NCI-H1092 treated with DMSO at 0.1 percent for 48 hours (cell line): Measurements from ENCODE around the gene FAM118B.

Experiments used
- DNase-seq: peaks from one replicate; lab custom pipeline; 2025; lab: John Stamatoyannopoulos, UW

Gene FAM118B

GRCh38 chr11:126211236-126212088, at the start of gene FAM118B, which contains the start of gene RPUSD4:
Gene FAM118B, plus strand, starts transcription at chr11:126211782. Its CDS starts 23,220 bp downstream, at chr11:126235002.
Gene RPUSD4, minus strand, starts transcription at chr11:126211650. Its CDS starts 12 bp downstream, at chr11:126211638.
- DNase-seq = peak; percentile 98

DNA sequence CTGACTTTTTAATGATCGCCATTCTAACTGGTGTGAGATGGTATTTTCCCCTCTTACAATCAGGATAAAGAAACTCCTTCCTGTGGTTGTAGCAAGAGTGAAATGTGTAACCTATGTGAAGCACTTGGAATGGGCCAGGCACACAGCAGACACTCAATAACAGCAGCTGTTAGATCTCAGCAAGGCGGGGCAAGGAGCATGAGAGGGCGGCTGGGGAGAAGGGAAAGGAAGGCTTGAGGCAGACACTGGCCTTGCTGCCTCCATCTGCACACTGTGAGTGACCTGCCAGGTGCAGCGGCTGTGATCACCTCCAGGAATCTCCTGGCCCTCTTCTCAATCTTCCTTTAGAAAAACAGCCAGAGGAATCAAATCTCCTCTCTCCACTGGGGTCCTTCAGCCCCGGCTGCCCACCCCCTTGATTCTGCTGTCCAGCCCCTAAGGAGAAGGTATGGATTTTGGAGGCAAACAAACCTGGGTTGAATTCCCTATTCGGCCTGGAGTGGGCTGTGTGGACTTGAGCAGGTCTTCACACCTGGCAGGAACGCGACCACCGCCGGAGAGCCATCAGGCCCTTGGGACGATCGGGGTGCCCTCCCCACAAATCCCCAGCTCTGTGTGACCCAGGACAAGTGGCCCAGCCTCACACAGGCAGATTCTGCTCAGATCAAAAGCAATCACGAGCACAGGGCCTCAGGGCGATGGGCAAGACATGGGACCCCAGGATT, 49.1 kb upstream of the FAM118B start:
- no peak for DNase-seq

DNA sequence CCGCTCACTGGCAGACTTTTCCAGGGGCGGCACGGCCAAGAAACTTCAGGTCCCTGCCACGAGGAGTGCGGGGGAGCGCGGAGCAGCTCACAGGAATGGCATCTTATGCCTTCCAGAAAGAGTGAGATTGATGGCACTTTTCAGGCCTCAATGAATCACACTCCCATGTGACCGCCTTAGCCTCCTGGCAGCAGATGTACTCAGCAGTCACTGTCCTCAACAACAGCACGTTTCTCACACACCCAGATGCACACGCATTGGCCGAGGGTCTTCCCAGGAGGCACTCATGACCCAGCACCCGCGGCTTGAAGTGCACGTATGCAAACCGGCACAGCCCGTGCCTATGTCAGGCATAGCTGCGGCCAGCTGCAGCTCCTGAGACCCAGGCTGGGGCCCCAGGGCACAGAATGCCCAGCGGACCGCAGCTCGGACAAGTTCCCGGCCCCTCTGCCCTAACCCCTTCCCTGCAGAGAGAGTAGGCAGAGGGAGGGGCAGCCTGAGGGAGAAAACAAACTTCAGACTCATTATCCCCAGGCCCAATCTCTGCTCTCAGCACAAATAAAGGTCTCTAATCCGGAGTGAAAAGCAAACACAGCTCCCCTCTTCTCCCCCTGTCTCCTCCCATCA, 48.4 kb upstream of the FAM118B start:
- DNase-seq = peak; percentile 45

DNA sequence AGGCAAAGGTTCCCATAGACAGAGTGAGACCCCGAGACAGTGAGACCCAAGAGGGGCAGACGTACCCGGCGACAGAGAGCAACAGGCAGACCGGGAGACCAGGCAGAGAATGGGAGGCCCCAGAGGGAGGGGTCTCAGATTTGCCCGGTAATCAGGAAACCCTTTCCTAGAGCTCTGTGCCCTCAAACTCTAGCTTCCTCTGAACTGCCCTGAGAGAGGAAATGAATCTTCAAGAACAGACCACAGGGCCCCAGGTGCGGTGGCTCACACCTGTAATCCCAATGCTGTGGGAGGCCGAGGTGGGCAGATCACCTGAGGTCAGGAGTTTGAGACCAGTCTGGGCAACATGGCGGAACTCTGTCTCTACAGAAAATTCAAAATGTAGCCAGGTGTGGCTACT, 47.8 kb upstream of the FAM118B start:
- no peak for DNase-seq

GRCh38 chr11:126164781-126165180, 46.8 kb upstream of the FAM118B start:
- DNase-seq = no peak

DNA sequence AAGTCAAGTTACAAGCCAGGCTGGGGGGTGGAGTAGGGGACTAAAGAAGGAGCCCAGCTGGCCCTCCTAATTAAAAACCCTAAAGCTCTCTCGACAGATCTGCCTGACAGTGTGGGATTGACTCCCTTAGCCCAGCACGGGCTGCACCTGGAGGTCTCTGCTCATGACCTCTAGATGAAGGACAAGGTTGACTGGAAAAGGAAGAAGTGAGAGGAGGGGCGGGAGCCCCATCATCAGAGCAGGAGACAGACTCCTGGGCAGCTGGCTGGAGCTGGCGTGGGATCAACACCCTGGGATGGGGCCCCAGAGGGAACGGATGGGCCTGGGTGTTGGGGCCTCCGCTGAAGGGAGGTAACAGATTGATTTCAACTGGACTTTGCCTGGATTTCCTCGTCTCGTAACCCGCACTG, 46.3 kb upstream of the FAM118B start:
- peak; percentile 41 for DNase-seq

- DNase-seq = peak; percentile 63
Observed at GRCh38 chr11:126165757-126166156, 45.8 kb upstream of the FAM118B start.

DNA sequence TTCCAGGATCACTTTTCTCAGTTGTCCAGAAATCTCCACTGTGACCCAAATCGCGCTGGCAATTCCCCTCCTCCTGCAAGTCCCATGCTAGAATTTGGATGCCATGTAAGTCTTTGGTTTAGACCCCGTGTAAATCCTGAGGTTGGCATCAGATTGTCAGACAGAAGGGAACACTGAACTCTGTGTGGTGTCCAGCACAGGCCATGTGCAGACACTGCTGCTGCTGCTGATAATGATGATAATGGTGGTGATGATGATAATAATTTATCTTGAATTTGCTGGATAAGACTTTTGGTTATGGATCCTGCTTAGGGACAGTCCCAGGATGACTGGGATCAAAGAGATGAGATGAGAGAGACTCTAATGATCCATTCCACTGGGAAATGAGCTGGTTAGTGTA, 45.2 kb upstream of the FAM118B start:
- no peak for DNase-seq

- DNase-seq = no peak
Observed at GRCh38 chr11:126167488-126167887, 44.1 kb upstream of the FAM118B start.

GRCh38 chr11:126169291-126169690, 42.3 kb upstream of the FAM118B start:
- no peak for DNase-seq

DNA sequence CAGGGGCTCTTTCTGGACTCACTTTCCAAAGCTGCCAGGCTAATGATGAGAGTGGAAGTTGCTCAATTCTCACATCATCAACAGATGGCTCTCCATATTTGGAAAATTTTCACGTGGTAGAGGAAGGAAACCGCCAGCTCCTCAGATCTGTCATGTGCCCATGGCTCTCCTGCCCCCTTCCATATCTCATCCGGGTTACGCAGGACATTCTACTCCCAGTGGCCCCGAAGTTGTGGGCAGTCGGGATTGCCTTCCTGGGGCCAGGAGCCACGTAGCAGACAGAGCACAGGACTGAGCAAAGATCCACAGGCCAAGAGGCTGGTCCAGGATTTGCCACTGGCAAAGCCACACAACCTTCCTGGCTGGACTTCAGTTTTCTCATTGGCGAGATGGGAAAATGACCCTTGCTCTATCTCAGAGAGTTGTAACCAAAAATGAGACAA, 39.0 kb upstream of the FAM118B start:
- DNase-seq = no peak

DNA sequence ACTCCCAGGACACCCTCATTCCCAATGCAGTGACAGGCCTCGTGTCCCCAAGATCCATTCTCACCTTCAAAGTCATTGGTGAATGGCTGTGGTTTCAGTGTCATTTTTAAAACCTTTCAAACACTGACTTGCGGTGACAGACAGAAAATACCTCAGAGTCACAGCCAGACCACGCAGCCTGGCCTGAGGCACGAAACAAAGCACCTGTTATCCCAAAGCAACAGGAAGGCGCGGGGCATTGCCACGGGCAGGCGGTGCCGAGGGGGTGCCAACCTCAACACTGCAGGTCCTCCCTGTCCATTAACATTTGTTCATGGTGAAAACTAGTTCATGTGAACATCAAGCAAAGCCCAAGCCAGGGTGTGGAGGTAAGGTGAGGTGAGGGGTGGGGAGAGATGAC, 38.3 kb upstream of the FAM118B start:
- DNase-seq = no peak

- DNase-seq = no peak
Observed at GRCh38 chr11:126174816-126175215, 36.8 kb upstream of the FAM118B start.

GRCh38 chr11:126175393-126175792, 36.2 kb upstream of the FAM118B start:
- DNase-seq = no peak

DNA sequence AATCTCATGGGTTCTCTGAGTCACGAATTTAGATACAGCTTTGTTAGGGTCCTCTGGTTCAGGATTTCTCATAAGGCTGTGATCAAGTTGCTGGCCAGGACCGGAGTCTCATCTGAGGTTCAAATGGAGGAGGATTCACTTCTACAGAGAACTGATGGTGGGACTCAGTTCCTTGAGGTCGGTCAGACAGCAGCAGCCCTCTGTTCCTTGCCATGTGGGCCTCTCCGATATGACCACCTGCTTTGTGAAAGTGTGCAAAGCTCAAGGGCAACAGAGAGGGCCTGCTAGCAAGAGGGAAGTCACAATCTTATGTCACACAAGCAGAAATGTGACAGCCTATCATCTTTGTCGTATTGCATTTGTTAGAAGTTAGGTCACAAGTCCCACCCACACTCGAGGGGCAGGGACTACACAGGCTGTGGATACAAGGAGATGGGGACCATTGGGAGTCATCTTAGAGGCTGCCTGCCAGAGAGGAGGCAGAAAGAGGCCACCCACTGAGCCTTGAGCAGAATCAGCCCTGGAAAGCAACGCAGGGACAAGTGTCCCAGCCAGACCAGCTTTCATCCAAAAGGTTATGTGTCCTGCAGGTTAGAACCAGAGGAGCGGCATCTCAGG, 34.6 kb upstream of the FAM118B start:
- DNase-seq = no peak

DNA sequence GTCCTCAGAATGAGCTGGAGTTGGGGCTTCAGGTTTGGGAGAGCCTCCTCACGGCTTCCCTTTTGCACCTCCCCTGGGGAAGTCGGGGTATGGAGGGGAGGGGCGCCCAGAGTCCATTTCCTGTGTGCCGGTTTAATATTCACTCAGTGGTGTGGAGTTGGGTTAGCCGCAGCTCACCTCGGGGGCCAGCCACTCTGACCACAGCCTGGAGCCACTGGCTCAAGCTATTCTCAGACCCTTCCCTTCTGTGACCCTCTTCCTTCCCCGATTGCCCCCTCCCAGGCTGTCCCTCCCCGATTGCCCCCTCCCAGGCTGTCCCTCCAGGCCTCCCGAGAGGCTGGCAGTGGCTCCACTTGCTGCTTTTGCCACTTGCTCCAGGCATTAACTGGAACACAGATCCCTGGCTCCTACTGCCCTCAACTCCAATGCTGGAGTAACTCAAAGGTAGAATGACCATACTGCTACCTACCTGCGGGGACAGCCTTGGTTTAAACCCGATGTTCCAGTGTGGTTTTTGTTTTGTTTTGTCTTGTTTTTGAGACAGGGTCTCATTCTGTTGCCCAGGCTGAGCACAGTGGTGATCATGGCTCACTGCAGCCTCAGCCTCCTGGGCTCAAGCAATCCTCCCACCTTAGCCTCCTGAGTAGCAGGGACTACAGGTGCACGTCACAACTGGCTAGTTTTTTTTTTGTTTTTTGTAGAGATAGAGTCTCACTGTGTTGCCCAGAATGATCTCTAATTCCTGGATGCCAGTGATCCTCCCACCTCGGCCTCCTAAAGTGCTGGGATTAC, 29.4 kb upstream of the FAM118B start:
- DNase-seq = no peak

DNA sequence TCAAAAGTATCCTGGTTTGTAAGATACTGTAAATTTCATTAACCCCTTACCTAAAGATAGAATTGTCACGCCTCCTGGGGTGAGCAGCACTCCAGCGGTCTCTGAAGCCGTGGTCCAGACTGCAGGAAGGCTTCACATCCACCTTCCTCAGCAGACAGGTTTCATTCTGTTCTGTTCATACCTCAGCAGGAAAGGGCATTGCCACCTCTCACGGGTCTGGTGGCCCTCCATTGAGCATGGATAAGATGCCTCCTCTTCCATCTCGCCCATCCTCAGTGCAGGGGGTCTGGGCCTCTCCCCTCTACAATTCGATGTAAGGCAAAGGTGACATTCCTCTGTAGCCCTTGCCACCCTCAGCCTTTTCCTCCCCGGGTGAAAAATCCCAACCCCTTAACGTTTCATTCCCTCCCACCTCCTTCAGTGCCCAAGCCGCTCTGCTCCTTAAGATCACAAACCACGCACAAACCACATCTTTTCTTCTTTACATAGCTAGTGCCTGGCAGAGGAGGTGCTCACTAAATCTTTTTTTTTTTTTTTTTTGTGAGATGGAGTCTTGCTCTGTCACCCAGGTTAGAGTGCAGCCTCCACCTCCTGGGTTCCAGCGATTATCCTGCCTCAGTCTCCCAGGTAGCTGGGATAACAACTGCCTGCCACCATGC, 28.7 kb upstream of the FAM118B start:
- DNase-seq = no peak

- DNase-seq = no peak
Observed at GRCh38 chr11:126185259-126186024, 26.1 kb upstream of the FAM118B start.

GRCh38 chr11:126186025-126186698, 25.4 kb upstream of the FAM118B start:
- no peak for DNase-seq
